Amniotic epithelial cell (primary cell): ENCODE results near the gene RACGAP1.

Experiments
- DNase-seq: peaks from one replicate; pipeline ENCODE4 v3.0.0-alpha.2; 2010; ENCODE audit warnings: low read depth

Gene RACGAP1

GRCh38 chr12:49941556-49942511 lies 83.5 kb downstream of the RACGAP1 start:
- no peak for DNase-seq

- no peak for DNase-seq
These were observed 85.6 kb downstream of the RACGAP1 start for GRCh38 chr12:49939707-49940106.

DNA sequence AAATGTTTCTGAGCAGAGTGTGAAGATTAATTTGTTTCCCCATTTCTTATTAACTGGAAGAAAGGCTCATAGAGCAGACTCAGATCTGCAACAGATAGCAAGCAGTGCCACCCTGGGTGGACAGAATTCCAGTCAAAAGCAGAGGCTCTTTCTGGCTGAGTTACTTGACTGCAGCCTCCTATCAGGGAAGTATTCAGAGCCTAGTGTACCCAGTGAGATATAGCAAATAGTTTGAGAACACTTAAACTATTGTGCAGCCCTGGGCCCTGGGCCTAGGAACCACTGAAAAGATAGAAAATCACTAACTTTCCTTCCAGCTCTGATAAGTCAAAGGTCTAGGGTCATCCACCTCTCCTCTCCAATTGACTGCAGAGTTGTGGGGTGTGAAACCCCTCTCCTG lies 86.0 kb downstream of the RACGAP1 start:
- DNase-seq: no peak
